Activated CD4-positive, alpha-beta T cell treated with anti-CD3 and anti-CD28 coated beads, Interleukin-2, amount 50 U/mL, for 24 hours (primary cell): ENCODE data around the gene PCDHGA1.
"Not testable (repeated sequence)": the region's sequence is repeated elsewhere in the genome, so short reads cannot be mapped to it uniquely, and the experiment has no call there.

Source experiments
- DNase-seq, 2 donors: peaks; one replicate each; pipeline ENCODE4 v3.0.0-alpha.2; 2020; ENCODE audit warnings: low read depth in 1 of 2, low spot score in 1 of 2

PCDHGA1 gene

GRCh38 chr5:141346017-141346416, 15.7 kb downstream of the PCDHGA1 start:
- not testable (repeated sequence) for DNase-seq

- no peak for DNase-seq
Observed at GRCh38 chr5:141349917-141350619, 19.8 kb downstream of the PCDHGA1 start, which contains the start of gene PCDHGB1. PCDHGB1 (plus strand) TSS chr5:141350099; CDS start chr5:141350261, 162 bp downstream.

- DNase-seq, result no peak
Observed at GRCh38 chr5:141351591-141351990, 21.3 kb downstream of the PCDHGA1 start.

- DNase-seq, result no peak
Observed at GRCh38 chr5:141354900-141355469, 24.7 kb downstream of the PCDHGA1 start, which contains the start of gene PCDHGA4. PCDHGA4 (plus strand) TSS chr5:141355021; CDS start chr5:141355108, 87 bp downstream.

GRCh38 chr5:141355641-141356040, 25.3 kb downstream of the PCDHGA1 start:
- no peak for DNase-seq

- DNase-seq, result no peak
Observed at GRCh38 chr5:141356133-141356532, 25.8 kb downstream of the PCDHGA1 start.

- no peak for DNase-seq
Observed at GRCh38 chr5:141356950-141357349, 26.6 kb downstream of the PCDHGA1 start.

- DNase-seq, result no peak
Observed at GRCh38 chr5:141359790-141360426, 29.6 kb downstream of the PCDHGA1 start, which contains the start of gene PCDHGB2. PCDHGB2 (plus strand) TSS chr5:141359994; CDS start chr5:141360136, 142 bp downstream.

- DNase-seq, result no peak
Observed at GRCh38 chr5:141360685-141361084, 30.4 kb downstream of the PCDHGA1 start.

GRCh38 chr5:141362719-141363118, 32.4 kb downstream of the PCDHGA1 start:
- no peak for DNase-seq

GRCh38 chr5:141363952-141364660, 33.8 kb downstream of the PCDHGA1 start, which contains the start of gene PCDHGA5:
PCDHGA5 (plus strand) TSS chr5:141364162; CDS start chr5:141364331, 169 bp downstream.
- DNase-seq, result no peak

- DNase-seq, result no peak
Observed at GRCh38 chr5:141366016-141366896, 35.9 kb downstream of the PCDHGA1 start.

- DNase-seq, result no peak
Observed at GRCh38 chr5:141369994-141370848, 39.9 kb downstream of the PCDHGA1 start, which contains the start of gene PCDHGB3. PCDHGB3 (plus strand) TSS chr5:141370242; CDS start chr5:141370395, 153 bp downstream.

GRCh38 chr5:141371572-141372475, 41.5 kb downstream of the PCDHGA1 start:
- no peak for DNase-seq

- no peak for DNase-seq
Observed at GRCh38 chr5:141373673-141374317, 43.5 kb downstream of the PCDHGA1 start, which contains the start of gene PCDHGA6. PCDHGA6 (plus strand) TSS chr5:141373891; CDS start chr5:141374084, 193 bp downstream.

- DNase-seq, result no peak
Observed at GRCh38 chr5:141374627-141375026, 44.3 kb downstream of the PCDHGA1 start.

GRCh38 chr5:141375444-141376155, 45.3 kb downstream of the PCDHGA1 start:
- not testable (repeated sequence) for DNase-seq
